ENCODE data around the gene EPB41L4A. TPM values are rescaled to one million over a fixed set of nuclear protein-coding genes. Genes with fewer than 3 reads are reported as not detected.
"Not testable (repeated sequence)": the region's sequence is repeated elsewhere in the genome, so short reads cannot be mapped to it uniquely, and the experiment has no call there.

EPB41L4A gene
- total RNA-seq, 1 donor: 0.86 TPM

DNA sequence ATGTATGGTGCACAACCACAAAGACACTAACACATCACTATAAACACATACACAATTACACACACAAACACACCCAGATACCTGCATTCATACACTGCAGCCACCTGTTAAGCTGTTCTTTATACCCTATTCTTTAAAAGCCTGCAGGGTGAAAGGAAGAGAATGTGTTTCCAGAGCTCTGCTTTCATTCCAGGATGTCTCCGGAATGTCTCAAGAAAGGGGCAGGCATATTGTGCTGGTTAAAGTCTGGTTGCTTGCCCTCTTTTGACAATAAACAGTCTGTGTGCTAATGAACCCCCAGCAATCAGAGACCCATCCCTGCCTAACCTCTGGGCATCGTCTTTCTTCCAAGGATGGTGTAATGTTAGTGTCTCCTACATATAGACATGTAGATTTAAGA, 181.6 kb downstream of the EPB41L4A start:
- no peak for DNase-seq (ENCODE audit: low read depth)
- TF ChIP-seq, protein P1, sequence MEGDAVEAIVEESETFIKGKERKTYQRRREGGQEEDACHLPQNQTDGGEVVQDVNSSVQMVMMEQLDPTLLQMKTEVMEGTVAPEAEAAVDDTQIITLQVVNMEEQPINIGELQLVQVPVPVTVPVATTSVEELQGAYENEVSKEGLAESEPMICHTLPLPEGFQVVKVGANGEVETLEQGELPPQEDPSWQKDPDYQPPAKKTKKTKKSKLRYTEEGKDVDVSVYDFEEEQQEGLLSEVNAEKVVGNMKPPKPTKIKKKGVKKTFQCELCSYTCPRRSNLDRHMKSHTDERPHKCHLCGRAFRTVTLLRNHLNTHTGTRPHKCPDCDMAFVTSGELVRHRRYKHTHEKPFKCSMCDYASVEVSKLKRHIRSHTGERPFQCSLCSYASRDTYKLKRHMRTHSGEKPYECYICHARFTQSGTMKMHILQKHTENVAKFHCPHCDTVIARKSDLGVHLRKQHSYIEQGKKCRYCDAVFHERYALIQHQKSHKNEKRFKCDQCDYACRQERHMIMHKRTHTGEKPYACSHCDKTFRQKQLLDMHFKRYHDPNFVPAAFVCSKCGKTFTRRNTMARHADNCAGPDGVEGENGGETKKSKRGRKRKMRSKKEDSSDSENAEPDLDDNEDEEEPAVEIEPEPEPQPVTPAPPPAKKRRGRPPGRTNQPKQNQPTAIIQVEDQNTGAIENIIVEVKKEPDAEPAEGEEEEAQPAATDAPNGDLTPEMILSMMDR (IDR thresholded peaks at IDR 0.05; ENCODE audit: insufficient read depth, low read depth, low read length): no peak

DNA sequence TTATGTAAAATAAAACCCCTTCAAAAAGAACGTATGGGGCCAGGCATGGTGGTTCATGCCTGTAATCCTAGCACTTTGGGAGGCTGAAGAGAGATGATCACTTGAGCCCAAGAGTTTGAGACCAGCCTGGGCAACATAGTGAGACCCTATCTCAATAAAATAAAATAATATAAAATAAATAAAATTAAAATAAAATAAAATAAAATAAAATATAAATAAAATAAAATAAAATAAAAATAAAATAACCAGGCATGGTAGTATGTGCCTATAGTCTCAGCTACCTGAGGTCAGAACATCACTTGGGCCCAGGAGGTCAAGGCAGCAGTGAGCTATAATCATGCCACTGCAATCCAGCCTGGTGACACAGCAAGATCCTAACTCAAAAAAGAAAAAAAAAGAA, 185.1 kb downstream of the EPB41L4A start:
- TF ChIP-seq, protein P1 (IDR thresholded peaks at IDR 0.05; ENCODE audit: insufficient read depth, low read depth, low read length): no peak
- H3K4me3 ChIP-seq (ENCODE audit: low read depth, low read length): no peak overlapping the region
- no peak for DNase-seq (ENCODE audit: low read depth)

More for the DNA sequence above, 181.6 kb downstream of the EPB41L4A start:
- H3K4me3 ChIP-seq (ENCODE audit: low read depth, low read length): no peak overlapping the region

DNA sequence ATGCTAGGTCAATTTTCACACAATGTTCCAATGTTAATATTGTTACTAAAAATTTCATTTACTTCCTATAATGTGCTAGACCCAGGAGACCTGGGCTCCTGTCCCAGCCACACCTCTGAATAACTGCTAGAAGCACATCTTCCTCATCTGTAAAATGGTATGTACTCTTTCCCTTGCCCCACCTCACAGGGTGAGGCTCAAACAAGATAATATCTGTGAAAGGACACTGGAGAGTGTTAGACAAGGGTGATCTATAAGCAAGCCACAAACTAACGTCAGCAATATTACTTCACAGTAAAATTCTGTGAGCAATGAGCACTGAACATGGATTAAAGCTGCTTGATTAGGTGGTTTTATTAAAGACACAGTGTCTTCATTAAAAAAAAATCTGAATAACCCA, 186.4 kb downstream of the EPB41L4A start:
- no peak overlapping the region for H3K4me3 ChIP-seq (ENCODE audit: low read depth, low read length)
- no peak for DNase-seq (ENCODE audit: low read depth)
- TF ChIP-seq, protein P1 (IDR thresholded peaks at IDR 0.05; ENCODE audit: insufficient read depth, low read depth, low read length): no peak

DNA sequence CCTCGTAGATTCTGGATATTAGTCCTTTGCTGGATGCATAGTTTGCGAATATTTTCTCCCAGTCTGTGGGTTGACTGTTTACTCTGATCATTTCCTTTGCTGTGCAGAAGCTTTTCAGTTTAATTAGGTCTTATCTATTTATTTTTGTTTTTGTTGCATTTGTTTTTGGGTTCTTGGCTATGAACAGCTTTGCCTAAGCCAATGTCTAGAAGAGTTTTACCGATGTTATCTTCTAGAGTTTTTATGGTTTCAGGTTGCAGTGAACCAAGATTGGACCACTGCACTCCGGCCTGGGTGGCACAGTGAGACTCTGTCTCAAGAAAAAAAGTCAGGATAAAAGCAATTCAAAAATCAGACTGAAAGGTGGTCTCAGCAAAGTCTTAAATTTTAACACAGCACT, 188.5 kb downstream of the EPB41L4A start:
- DNase-seq (ENCODE audit: low read depth): peak; percentile 4
- H3K4me3 ChIP-seq (ENCODE audit: low read depth, low read length): no peak overlapping the region
- TF ChIP-seq, protein P1 (IDR thresholded peaks at IDR 0.05; ENCODE audit: insufficient read depth, low read depth, low read length): no peak

DNA sequence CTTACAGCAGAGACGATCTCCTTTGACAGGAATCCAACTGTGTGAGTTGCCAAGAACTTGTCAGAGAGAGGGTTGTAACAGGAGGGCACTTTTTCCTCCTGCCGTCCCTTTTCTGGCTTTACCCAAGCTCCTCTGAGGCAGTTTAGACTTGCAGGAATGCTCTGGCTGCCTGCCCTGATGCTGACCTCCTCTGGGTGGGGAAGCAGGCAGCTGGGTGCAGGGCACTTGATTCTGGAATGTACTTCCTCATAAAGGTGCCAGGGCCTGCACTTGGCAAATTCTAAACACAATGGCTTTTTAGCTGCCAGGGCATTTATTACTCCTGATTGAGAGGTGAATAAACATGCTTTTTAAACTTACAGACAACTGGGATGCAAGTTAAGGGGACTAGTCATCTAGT, 190.4 kb downstream of the EPB41L4A start:
- TF ChIP-seq, protein P1 (IDR thresholded peaks at IDR 0.05; ENCODE audit: insufficient read depth, low read depth, low read length): no peak
- DNase-seq (ENCODE audit: low read depth): no peak
- H3K4me3 ChIP-seq (ENCODE audit: low read depth, low read length): no peak overlapping the region

DNA sequence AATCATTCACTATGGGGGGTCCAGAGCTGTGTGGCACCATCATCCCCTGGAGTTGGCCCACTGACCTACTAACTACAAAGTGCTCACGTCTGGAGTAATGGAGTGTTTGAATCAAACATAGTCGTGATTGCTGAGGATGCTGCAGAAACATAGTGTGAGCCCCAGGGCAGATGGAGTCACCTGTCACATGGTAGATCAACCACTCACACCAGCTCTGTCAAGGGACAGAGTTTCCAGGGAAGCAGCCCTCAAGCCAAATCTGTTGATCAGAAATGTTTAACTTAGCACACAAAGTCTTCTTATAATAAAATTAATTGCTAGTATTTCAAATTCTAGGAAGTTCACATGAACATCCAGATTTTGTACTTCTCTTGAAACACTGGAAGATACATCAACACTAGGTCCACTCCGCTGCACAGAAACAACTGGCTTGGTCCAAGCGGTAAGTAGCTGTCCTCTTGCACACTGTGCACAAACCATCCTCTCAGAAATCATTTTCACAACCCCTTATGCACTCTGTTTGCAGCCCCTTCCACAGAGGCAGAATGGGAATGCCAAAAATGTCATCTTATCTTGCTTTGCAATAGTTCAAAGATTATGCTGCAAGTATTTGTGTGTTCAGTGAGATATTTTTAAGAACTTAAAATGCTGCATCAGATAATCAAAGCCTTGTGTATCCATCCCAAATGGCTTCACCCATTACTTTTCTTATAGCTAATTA, 191.0 kb downstream of the EPB41L4A start:
- DNase-seq (ENCODE audit: low read depth): no peak
- TF ChIP-seq, protein P1 (IDR thresholded peaks at IDR 0.05; ENCODE audit: insufficient read depth, low read depth, low read length): no peak
- no peak overlapping the region for H3K4me3 ChIP-seq (ENCODE audit: low read depth, low read length)

DNA sequence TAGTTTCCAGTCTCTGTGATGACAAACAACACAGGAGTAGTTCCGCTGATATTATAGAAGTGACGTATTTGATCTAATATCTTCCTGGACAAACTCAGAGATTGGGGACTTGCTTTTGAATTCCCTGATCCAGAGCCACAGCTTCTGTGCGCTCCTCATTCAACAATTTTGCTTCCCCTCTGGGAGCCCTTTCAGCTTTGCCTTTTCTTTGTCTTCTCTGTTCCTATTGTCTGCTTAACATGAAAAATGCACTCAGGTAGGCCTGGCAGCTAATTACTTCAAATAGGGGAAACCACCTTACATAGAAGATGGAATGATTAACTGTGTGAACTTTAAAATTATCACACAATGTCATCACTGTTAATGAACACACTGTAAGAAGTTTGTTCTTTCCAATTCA, 192.9 kb downstream of the EPB41L4A start:
- H3K4me3 ChIP-seq (ENCODE audit: low read depth, low read length): no peak overlapping the region
- DNase-seq (ENCODE audit: low read depth): no peak
- TF ChIP-seq, protein P1 (IDR thresholded peaks at IDR 0.05; ENCODE audit: insufficient read depth, low read depth, low read length): no peak

DNA sequence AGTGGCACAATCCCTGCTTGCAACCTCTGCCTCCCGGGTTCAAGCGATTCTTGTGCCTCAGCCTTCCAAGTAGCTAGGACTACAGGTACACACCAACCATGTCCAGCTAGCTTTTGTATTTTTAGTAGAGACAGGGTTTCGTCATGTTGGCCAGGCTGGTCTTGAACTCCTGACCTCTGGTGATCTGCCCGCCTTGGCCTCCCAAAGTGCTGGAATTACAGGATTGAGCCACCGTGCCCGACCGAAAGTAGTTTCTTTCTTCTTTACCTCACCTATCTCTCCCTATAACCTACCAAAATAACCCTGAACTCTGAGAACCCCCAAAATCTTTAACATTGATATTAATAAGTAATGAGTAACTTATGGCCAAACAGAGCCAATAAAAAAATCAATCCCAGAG, 196.1 kb downstream of the EPB41L4A start:
- not testable (repeated sequence) for DNase-seq (ENCODE audit: low read depth); H3K4me3 ChIP-seq (ENCODE audit: low read depth, low read length)
